Activated T-cell treated with anti-CD3 and anti-CD28 coated beads, Interleukin-2, amount 50 U/mL, for 24 hours (primary cell): Measurements from ENCODE around the gene RGS17.

Experiments
- DNase-seq: peaks from one replicate; pipeline ENCODE4 v3.0.0-alpha.2; 2020
- H3K27ac Mint-ChIP-seq: 2 replicates; pipeline ENCODE4 v1.8.0; 2020; ENCODE audit warnings: mild to moderate bottlenecking, mixed read lengths
- H3K27me3 Mint-ChIP-seq: 2 replicates; pipeline ENCODE4 v1.8.0; 2020; ENCODE audit warnings: mixed read lengths
- H3K36me3 Mint-ChIP-seq: 2 replicates; pipeline ENCODE4 v1.8.0; 2020; ENCODE audit warnings: low read depth, mixed read lengths
- H3K4me1 Mint-ChIP-seq: 2 replicates; pipeline ENCODE4 v1.8.0; 2020; ENCODE audit warnings: low read depth, mixed read lengths
- H3K4me3 Mint-ChIP-seq: 2 replicates; pipeline ENCODE4 v1.8.0; 2020; ENCODE audit warnings: mild to moderate bottlenecking, moderate library complexity, mixed read lengths
- H3K9me3 Mint-ChIP-seq: 2 replicates; pipeline ENCODE4 v1.8.0; 2020; ENCODE audit warnings: mixed read lengths

Gene RGS17

DNA sequence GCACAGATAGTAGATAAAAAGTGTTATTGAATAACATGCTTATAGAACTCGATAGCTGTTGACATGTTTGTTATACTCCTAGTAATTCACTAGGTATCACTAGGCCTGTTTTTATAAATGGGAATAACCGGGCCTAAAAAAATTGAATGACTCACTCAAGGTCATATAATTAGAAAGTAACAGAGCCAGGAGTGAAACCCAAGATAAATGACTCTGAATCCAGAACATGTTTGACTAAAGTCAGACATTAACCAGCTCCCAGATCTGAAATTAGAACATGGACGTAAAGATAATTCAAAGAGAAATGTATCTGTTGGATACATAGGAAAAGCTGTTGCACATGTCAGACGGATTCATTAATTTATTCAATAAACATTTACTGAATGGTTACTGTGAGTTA lies 26.9 kb downstream of the RGS17 start:
- no peaks in the 10 kb centered on the region for H3K4me1 Mint-ChIP-seq
- no peaks in the 10 kb centered on the region for H3K36me3 Mint-ChIP-seq
- no peaks in the 10 kb centered on the region for H3K9me3 Mint-ChIP-seq
- H3K27me3 Mint-ChIP-seq = peaks cover 17% of the 10 kb centered on the region
- DNase-seq = no peak
- H3K27ac Mint-ChIP-seq = no peak overlapping the region
- H3K4me3 Mint-ChIP-seq = no peak overlapping the region

DNA sequence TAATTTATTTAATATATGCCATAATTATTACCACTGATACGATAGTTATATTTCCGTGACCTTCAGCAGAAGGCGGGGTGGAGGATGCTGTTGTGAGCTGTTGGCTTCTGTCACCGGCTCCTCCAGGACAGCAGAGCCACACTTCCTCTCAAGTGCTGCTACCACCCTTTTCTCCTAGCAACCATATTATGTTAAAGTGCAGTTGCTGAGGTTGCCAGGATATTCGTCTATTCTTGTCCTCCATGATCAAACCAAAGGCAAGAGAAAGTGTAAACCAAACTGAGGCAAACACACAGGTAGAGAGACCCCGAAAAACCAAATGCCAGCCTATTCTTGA lies 27.8 kb downstream of the RGS17 start:
- no peak for DNase-seq
- peaks cover 16% of the 10 kb centered on the region for H3K27me3 Mint-ChIP-seq
- H3K4me1 Mint-ChIP-seq = no peaks in the 10 kb centered on the region
- no peaks in the 10 kb centered on the region for H3K9me3 Mint-ChIP-seq
- no peak overlapping the region for H3K4me3 Mint-ChIP-seq
- no peak overlapping the region for H3K27ac Mint-ChIP-seq
- H3K36me3 Mint-ChIP-seq = no peaks in the 10 kb centered on the region

DNA sequence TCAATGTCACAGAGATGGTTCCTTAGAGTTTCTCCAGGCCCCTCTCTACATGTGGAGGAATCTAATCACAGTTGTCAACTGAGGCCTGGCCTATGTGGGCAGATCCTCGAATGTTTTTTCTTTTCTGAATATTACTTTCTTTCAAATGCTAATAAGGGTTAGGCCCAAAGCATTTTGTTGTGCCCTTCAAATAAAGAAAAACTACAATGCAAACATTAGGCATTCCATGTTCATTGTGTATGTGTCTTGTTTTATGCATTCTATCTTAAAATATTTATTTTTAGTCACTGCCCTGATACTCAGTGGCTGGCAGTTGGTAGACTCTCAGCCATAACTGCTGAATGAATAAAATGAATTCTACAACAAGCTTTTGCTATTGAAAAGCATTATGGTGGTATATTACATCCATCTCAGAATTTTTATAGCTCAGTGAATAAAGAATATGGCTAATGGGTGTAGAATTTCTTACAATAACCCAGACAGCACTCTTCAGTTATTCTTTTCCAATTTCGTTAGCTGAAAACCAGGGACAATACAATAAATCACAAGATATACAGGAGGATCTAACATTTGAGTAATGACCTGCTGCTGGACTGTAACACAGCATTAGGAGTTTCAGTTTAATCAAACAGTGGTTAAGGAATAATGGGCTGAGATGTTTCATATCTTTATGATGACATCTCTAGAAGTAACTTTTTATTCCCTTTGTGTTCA lies 28.3 kb downstream of the RGS17 start:
- H3K9me3 Mint-ChIP-seq = no peaks in the 10 kb centered on the region
- H3K27me3 Mint-ChIP-seq = peaks cover 19% of the 10 kb centered on the region
- no peaks in the 10 kb centered on the region for H3K4me1 Mint-ChIP-seq
- DNase-seq = no peak
- no peaks in the 10 kb centered on the region for H3K36me3 Mint-ChIP-seq
- H3K27ac Mint-ChIP-seq = no peak overlapping the region
- no peak overlapping the region for H3K4me3 Mint-ChIP-seq

DNA sequence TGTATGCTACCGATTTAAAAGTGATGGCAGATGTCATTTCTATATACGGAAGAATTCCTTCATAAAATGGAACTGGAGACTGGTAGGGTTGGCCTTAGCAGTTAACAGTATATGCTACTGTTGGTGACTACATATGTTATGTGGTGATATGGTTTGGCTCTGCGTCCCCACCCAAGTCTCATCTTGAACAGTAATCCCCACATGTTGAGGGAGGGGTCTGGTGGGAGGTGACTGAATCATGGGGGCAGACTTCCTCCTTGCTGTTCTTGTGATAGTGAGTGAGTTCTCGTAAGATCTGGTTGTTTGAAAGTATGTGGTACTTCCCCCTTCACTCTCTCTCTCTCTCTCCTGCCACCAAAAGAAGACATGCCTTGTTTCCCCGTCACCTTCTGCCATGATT lies 29.6 kb downstream of the RGS17 start:
- Mint-ChIP-seq H3K27ac (no peak overlapping the region), H3K4me1 (no peaks in the 10 kb centered on the region), H3K36me3 (no peaks in the 10 kb centered on the region), H3K27me3 (peaks cover 21% of the 10 kb centered on the region), H3K4me3 (no peak overlapping the region), H3K9me3 (no peaks in the 10 kb centered on the region)
- no peak for DNase-seq

DNA sequence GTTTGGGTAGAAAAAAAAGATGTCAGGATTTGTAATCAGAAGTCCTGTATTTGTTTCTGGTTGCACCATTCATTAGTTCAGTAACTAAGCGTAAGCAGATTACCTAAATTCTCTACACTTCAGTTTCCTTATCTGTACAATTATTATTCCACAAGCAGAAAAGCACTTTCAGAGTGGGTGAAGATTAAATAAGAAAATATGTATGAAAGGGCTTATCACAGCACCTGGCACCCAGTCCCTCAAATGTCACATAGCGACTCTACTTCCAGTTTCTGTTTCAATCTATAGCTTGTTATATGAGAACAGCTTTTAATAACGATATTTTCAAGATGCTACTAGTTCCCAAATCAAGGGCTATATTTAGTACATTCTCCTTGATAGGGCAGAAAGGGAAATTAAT lies 31.4 kb downstream of the RGS17 start:
- Mint-ChIP-seq H3K36me3 (no peaks in the 10 kb centered on the region), H3K27ac (no peak overlapping the region), H3K4me3 (no peak overlapping the region), H3K27me3 (peaks cover 19% of the 10 kb centered on the region), H3K9me3 (no peaks in the 10 kb centered on the region), H3K4me1 (no peaks in the 10 kb centered on the region)
- no peak for DNase-seq

DNA sequence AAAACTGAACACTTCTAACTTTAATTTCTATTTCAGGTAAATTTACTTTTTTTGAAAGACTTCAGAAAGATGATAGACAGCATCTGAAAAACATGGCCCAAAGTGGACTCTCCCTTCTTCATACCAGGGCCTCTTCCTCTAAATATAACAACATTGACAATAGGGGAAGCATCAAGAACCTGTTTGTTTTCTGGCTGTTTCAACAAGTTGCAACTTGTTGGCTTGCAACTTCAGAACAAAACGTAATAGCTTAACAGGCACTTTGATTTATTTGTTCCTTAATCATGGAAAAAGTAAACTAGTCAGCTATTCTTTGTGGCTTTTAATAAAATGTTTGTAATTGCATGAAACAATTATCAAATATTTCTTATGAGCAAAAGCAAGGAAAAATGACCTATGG lies 34.3 kb downstream of the RGS17 start:
- no peak for DNase-seq

DNA sequence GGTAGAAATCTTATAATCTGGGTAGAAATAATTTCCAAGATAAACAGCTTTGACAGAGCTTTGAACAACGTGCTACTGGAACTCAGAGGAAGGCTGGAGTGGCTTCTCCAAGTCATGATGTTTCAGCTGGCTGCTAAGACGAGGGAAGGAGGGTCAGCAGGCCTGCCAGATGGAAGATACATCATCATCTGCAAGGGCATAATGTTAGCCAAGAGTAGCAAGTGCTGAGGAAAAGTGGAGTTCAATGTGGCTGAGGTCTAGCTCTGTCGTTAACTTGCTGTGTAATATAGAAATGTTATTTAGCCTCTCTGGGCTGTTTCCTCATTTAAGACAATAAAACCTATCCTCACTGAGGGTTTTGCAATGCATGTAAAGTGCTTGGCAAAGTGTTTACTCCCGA lies 35.1 kb downstream of the RGS17 start:
- Mint-ChIP-seq H3K36me3 (no peaks in the 10 kb centered on the region), H3K4me3 (no peak overlapping the region), H3K27me3 (peaks cover 16% of the 10 kb centered on the region), H3K4me1 (peaks cover 7% of the 10 kb centered on the region), H3K9me3 (no peaks in the 10 kb centered on the region), H3K27ac (no peak overlapping the region)
- DNase-seq = no peak

More for the DNA sequence above, 34.3 kb downstream of the RGS17 start:
- H3K4me1 Mint-ChIP-seq = peaks cover 7% of the 10 kb centered on the region
- no peak overlapping the region for H3K4me3 Mint-ChIP-seq
- no peaks in the 10 kb centered on the region for H3K36me3 Mint-ChIP-seq
- H3K9me3 Mint-ChIP-seq = no peaks in the 10 kb centered on the region
- H3K27ac Mint-ChIP-seq = no peak overlapping the region
- H3K27me3 Mint-ChIP-seq = peaks cover 16% of the 10 kb centered on the region

DNA sequence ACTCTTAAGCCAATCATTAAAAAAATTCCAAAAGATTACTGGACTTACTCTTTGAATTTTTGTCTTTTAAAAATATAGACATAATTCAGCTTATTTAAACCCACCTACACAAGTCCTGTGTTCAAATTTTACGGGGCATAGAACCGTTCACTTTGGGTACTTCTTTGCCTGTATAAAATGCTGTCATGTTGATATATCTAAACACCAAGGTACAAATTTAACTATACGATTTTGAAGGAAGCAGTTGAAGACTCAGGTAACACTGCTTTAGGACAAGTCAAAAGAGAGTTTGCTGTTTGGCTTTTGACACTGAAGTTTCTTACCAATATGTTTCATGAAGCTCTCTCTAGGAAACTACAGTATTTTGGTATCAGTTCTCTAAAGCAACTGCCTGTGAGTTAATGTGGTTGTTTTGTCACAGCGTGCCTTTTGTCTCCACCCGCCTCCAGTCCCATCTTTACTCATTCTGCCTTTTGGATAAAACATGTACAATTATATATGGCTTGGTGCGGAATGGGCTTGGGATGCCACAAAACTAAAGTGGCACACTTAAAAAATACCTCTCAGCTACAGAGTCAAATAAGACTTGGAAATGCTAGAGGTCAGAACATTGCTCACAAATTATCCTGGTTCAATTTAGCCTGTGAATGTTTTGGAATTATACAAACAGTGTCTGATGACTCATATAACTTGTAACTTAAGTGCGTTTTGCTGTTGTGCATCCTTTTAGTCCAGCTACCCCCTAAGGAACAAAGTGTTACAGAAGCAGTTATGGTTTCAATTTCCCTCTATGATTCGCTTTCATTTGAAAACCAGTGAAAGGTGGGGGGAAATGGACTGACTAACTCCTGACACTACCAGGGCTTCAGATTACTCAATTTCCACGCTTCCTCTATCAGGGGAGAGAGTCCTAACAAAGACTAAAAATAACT lies 38.7 kb downstream of the RGS17 start:
- Mint-ChIP-seq H3K9me3 (no peaks in the 10 kb centered on the region), H3K4me1 (peaks cover 7% of the 10 kb centered on the region), H3K4me3 (no peak overlapping the region), H3K36me3 (no peaks in the 10 kb centered on the region), H3K27me3 (peaks cover 3% of the 10 kb centered on the region), H3K27ac (no peak overlapping the region)
- no peak for DNase-seq

DNA sequence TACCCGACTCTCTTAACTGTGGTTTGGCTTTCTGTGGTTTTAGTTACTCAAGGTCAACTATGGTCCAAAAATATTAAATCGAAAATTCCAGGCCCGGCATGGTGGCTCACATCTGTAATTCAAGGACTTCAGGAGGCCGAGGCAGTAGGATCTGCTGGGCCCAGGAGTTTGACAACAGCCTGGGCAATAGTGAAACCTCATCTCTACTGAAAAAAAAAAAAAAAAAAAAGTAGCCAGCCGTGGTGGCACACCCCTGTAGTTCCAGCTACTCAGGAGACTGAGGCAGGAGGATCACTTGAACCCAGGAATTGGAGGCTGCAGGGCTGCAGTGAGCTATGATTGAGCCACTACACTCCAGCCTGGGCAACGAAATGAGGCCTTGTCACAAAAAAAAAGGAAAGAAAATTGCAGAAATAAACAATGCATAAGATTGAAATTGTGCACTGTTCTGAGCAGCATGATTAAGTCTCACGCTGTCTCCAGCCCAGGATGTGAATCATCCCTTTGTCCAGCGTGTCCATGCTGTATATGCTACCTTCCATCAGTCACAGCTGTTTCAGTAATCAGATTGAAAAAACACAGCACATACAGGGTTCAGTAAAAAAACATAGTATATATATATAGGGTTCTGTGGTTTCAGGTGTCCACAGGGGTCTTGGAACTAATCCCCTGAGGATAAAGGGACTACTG lies 40.7 kb downstream of the RGS17 start:
- Mint-ChIP-seq H3K27ac (no peak overlapping the region), H3K27me3 (peaks cover 2% of the 10 kb centered on the region), H3K4me1 (peaks cover 9% of the 10 kb centered on the region), H3K9me3 (no peaks in the 10 kb centered on the region), H3K36me3 (no peaks in the 10 kb centered on the region), H3K4me3 (no peak overlapping the region)
- no peak for DNase-seq

DNA sequence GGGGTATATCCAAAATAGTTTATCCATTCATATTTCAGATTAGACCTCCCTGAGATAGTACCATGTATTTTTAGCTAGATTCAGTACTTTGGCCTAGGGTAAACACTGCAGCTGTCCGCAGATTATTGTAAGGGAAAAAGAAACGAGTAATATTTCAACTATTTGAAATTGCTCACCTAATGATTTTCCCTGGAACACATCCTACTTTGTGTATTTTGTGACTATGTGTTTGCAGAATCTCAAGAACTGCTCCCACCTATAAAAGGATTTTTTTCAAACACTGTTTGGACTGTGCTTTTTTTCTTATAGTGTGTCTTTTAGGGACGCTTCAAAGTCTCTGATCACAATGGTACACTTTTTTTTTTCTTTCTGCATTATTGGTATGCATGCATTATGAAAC lies 42.3 kb downstream of the RGS17 start:
- Mint-ChIP-seq H3K36me3 (no peaks in the 10 kb centered on the region), H3K27me3 (peaks cover 8% of the 10 kb centered on the region), H3K4me1 (peaks cover 9% of the 10 kb centered on the region), H3K4me3 (no peak overlapping the region), H3K9me3 (no peaks in the 10 kb centered on the region), H3K27ac (no peak overlapping the region)
- no peak for DNase-seq

DNA sequence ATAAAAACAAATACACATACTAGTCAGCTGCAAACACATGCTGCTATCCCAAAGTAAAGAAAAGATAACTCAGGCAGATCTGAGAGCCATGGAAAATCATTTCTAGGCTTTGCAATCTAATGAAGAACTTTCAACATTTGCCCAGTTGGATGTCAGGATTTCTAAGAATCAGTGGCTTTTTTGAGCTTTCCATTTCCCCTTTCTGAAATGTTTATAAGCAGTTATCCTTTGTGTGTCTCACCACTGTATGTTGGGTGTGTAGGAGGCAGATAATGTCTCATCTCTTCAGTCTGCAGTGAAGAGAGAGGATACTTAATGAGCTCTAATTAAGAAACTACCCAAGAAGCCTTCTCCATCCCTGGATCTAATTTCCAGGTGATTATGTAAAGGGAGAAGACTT lies 43.6 kb downstream of the RGS17 start:
- no peaks in the 10 kb centered on the region for H3K36me3 Mint-ChIP-seq
- H3K27ac Mint-ChIP-seq = no peak overlapping the region
- no peak for DNase-seq
- peaks cover 5% of the 10 kb centered on the region for H3K4me1 Mint-ChIP-seq
- peaks cover 10% of the 10 kb centered on the region for H3K27me3 Mint-ChIP-seq
- no peak overlapping the region for H3K4me3 Mint-ChIP-seq
- no peaks in the 10 kb centered on the region for H3K9me3 Mint-ChIP-seq

DNA sequence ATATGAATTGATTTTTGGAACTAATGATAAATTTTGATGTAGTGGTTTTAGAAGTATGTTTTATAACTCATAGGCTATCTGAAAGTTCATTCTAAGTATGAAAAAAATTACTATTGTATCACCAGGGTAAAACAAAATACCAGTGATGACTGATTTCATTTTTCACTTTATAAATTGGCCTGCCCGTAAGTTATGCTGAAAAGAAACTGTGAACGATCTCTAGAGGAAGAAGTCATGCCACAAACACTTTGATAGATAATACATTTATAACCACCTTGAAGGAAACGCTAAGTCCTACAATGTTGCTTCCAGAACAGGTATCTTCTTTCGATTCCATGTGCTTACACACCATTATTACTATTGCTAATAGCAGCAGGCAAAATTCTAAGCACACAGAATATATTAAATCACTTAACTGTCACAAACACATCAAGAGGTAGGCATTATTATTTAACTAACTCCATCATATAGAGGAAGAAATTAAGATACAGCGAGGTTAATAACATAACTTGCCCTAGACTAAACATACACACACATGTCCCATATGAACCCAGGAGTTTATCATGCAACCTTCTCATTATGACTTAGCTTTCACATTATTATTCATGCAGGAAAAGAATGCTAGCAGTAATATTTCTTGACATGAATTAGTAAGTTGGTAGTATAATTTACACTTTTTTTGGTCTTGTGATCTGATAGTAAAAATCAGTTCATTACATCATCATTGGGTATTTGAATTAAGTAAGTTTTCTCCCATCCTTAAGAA lies 44.7 kb downstream of the RGS17 start:
- no peak for DNase-seq
- peak overlapping the region; percentile 32 for H3K27ac Mint-ChIP-seq
- H3K4me3 Mint-ChIP-seq = no peak overlapping the region
- no peaks in the 10 kb centered on the region for H3K36me3 Mint-ChIP-seq
- peaks cover 2% of the 10 kb centered on the region for H3K4me1 Mint-ChIP-seq
- no peaks in the 10 kb centered on the region for H3K9me3 Mint-ChIP-seq
- H3K27me3 Mint-ChIP-seq = peaks cover 13% of the 10 kb centered on the region

DNA sequence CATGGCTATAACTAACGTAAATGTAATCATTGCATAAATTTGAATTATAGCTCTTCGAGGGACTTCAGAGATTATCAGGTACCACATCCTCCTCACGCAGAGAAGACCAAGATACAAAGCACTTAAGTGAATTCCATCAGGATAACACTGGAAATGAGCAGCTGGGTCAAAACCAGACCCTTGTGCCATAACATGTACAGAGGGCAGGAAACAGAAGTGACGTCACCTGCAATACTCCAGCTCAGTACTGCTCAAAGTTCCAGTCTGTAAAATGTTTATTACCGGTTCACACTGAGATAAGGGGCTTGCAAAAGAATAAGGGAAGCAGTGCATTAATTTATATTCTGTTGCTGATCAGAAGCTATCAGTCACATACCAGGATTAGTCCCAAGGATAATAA lies 45.8 kb downstream of the RGS17 start:
- H3K9me3 Mint-ChIP-seq = no peaks in the 10 kb centered on the region
- H3K27me3 Mint-ChIP-seq = peaks cover 13% of the 10 kb centered on the region
- no peak overlapping the region for H3K27ac Mint-ChIP-seq
- no peak for DNase-seq
- H3K36me3 Mint-ChIP-seq = no peaks in the 10 kb centered on the region
- H3K4me3 Mint-ChIP-seq = no peak overlapping the region
- H3K4me1 Mint-ChIP-seq = peaks cover 2% of the 10 kb centered on the region

DNA sequence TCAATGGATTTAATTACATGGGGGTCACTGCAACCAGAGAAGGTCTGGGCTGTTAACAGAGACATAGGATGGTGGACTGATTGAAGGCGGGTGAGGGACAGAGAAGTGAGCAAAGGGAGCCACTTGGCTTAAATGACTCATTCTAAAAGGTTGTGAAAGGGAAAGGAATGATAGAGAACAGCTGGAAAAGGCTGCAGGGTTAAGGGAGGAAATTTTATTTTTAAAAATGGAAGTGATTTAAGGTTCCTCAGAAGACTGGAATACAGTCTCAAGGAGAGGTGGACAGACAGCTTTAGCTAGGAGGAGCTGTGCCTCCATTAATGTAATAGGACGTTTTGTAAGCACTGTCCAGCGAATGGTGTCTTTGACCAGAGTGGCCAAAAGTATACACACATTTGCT lies 46.7 kb downstream of the RGS17 start:
- Mint-ChIP-seq H3K4me3 (no peak overlapping the region), H3K4me1 (peaks cover 2% of the 10 kb centered on the region), H3K27me3 (peaks cover 13% of the 10 kb centered on the region), H3K36me3 (no peaks in the 10 kb centered on the region), H3K9me3 (no peaks in the 10 kb centered on the region), H3K27ac (no peak overlapping the region)
- DNase-seq = no peak
